Astrocyte of the cerebellum (primary cell): ENCODE data around the gene BORCS5.
A peak's percentile ranks its signal among the peaks of the same experiment; 100 is the strongest.
"Not testable (repeated sequence)": the region's sequence is repeated elsewhere in the genome, so short reads cannot be mapped to it uniquely, and the experiment has no call there.

Experiments
- DNase-seq: peaks from one replicate; pipeline ENCODE4 v3.0.0-alpha.2; 2011; ENCODE audit warnings: low read depth
- H3K4me3 ChIP-seq: 2 replicates; pipeline ENCODE4 v1.5.1; 2011; ENCODE audit warnings: mild to moderate bottlenecking, low read depth, low read length, moderate library complexity
- CTCF ChIP-seq: IDR thresholded peaks from 2 replicates; pipeline ENCODE4 v1.5.1; 2012; ENCODE audit warnings: low read length, low read depth, moderate library complexity, mild to moderate bottlenecking; ENCODE audit errors: missing control alignments
- in situ Hi-C: cut with HindIII; loops from 2 replicates; pipeline ENCODE4 v1.10.0; 2017; ENCODE audit warnings: low sequenced_read_pairs

BORCS5 gene

GRCh38 chr12:12356896-12357718 lies at the start of gene BORCS5:
Gene BORCS5, plus strand, starts transcription at chr12:12357078. Its CDS starts 374 bp downstream, at chr12:12357452.
- H3K4me3 ChIP-seq = peak within 1 kb of the TSS; percentile 86
- DNase-seq = peak; percentile 65
- TF ChIP-seq CTCF = peak; percentile 32
- in situ Hi-C loops = no loop called here

GRCh38 chr12:12310695-12311094 lies 46.2 kb upstream of the BORCS5 start:
- in situ Hi-C loops, H3K4me3 ChIP-seq, DNase-seq: not testable (repeated sequence)

- no peak for TF ChIP-seq CTCF
- in situ Hi-C loops = no loop called here
- H3K4me3 ChIP-seq = no peak overlapping the region
- no peak for DNase-seq
Measured at GRCh38 chr12:12315838-12316237, 41.0 kb upstream of the BORCS5 start.

- in situ Hi-C loops = loop anchor here (10.0 kb wide), 1 partner anchor 55 kb away; the partner anchor contains the start of gene LRP6
- DNase-seq = peak; percentile 49
- TF ChIP-seq CTCF = no peak
Measured at GRCh38 chr12:12319451-12320183, 37.3 kb upstream of the BORCS5 start.

GRCh38 chr12:12323118-12323517 lies 33.8 kb upstream of the BORCS5 start:
- in situ Hi-C loops = loop anchor here (10.0 kb wide), 1 partner anchor 58 kb away; the partner anchor contains the start of gene LRP6
- no peak for DNase-seq
- no peak for TF ChIP-seq CTCF
- H3K4me3 ChIP-seq = no peak overlapping the region

More at GRCh38 chr12:12319451-12320183, 37.3 kb upstream of the BORCS5 start:
- H3K4me3 ChIP-seq = no peak overlapping the region

- no peak overlapping the region for H3K4me3 ChIP-seq
- no peak for TF ChIP-seq CTCF
- in situ Hi-C loops = loop anchor here (10.0 kb wide), 1 partner anchor 59 kb away; the partner anchor contains the start of gene LRP6
- no peak for DNase-seq
Measured at GRCh38 chr12:12323591-12323990, 33.3 kb upstream of the BORCS5 start.
